ENCODE data around the gene HTT.

The HTT gene

DNA sequence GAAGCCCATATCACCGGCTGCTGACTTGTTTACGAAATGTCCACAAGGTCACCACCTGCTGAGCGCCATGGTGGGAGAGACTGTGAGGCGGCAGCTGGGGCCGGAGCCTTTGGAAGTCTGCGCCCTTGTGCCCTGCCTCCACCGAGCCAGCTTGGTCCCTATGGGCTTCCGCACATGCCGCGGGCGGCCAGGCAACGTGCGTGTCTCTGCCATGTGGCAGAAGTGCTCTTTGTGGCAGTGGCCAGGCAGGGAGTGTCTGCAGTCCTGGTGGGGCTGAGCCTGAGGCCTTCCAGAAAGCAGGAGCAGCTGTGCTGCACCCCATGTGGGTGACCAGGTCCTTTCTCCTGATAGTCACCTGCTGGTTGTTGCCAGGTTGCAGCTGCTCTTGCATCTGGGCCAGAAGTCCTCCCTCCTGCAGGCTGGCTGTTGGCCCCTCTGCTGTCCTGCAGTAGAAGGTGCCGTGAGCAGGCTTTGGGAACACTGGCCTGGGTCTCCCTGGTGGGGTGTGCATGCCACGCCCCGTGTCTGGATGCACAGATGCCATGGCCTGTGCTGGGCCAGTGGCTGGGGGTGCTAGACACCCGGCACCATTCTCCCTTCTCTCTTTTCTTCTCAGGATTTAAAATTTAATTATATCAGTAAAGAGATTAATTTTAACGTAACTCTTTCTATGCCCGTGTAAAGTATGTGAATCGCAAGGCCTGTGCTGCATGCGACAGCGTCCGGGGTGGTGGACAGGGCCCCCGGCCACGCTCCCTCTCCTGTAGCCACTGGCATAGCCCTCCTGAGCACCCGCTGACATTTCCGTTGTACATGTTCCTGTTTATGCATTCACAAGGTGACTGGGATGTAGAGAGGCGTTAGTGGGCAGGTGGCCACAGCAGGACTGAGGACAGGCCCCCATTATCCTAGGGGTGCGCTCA lies 165.8 kb downstream of the HTT start:
- DNase-seq, result no peak

DNA sequence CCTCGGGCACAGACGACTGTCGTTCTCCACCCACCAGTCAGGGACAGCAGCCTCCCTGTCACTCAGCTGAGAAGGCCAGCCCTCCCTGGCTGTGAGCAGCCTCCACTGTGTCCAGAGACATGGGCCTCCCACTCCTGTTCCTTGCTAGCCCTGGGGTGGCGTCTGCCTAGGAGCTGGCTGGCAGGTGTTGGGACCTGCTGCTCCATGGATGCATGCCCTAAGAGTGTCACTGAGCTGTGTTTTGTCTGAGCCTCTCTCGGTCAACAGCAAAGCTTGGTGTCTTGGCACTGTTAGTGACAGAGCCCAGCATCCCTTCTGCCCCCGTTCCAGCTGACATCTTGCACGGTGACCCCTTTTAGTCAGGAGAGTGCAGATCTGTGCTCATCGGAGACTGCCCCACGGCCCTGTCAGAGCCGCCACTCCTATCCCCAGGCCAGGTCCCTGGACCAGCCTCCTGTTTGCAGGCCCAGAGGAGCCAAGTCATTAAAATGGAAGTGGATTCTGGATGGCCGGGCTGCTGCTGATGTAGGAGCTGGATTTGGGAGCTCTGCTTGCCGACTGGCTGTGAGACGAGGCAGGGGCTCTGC lies 166.5 kb downstream of the HTT start:
- no peak for DNase-seq

DNA sequence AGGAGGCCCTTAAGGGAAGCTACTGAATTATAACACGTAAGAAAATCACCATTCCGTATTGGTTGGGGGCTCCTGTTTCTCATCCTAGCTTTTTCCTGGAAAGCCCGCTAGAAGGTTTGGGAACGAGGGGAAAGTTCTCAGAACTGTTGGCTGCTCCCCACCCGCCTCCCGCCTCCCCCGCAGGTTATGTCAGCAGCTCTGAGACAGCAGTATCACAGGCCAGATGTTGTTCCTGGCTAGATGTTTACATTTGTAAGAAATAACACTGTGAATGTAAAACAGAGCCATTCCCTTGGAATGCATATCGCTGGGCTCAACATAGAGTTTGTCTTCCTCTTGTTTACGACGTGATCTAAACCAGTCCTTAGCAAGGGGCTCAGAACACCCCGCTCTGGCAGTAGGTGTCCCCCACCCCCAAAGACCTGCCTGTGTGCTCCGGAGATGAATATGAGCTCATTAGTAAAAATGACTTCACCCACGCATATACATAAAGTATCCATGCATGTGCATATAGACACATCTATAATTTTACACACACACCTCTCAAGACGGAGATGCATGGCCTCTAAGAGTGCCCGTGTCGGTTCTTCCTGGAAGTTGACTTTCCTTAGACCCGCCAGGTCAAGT lies 167.5 kb downstream of the HTT start:
- no peak for DNase-seq

DNA sequence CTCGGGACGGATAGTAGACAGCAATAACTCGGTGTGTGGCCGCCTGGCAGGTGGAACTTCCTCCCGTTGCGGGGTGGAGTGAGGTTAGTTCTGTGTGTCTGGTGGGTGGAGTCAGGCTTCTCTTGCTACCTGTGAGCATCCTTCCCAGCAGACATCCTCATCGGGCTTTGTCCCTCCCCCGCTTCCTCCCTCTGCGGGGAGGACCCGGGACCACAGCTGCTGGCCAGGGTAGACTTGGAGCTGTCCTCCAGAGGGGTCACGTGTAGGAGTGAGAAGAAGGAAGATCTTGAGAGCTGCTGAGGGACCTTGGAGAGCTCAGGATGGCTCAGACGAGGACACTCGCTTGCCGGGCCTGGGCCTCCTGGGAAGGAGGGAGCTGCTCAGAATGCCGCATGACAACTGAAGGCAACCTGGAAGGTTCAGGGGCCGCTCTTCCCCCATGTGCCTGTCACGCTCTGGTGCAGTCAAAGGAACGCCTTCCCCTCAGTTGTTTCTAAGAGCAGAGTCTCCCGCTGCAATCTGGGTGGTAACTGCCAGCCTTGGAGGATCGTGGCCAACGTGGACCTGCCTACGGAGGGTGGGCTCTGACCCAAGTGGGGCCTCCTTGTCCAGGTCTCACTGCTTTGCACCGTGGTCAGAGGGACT lies 168.8 kb downstream of the HTT start:
- no peak for DNase-seq

DNA sequence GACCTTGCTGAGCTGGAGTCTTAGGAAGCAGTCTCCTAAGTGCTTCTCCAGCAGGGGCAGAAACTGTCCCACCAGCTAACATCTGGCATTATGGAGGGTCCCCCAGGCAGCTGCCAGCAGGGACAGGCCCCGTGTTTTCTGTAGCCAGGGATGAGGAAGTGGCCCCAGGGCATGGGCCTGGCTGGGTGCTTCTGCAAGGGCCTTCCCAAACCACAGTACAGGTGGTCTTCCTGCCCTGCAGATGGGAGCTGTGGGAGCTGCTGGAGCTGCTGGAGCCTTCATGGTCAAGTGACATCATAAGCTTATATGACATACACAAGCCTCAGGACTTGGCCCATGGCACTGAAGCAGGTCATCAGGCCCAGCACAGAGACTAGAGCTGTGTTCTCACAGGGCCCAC lies 169.5 kb downstream of the HTT start:
- no peak for DNase-seq

DNA sequence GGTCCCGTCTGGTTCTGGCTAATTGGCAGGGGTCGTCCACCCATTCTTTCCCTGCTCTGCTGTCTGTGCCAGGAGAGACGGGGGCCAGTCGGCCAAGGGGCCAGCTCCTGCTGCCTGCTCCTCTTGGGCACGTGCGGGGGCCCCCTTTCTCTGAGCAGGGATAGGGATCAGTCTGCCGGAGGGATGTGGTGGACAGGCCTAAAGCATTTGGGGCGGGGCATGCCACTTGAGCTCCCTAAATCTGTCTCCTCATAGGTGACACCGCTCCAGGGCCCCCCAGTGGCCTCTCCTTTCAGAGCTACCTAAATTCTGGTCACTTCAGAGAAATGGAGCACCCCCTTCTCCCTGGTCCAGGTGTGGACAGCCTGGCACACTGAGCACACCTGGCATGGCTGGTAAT lies 170.3 kb downstream of the HTT start:
- no peak for DNase-seq

DNA sequence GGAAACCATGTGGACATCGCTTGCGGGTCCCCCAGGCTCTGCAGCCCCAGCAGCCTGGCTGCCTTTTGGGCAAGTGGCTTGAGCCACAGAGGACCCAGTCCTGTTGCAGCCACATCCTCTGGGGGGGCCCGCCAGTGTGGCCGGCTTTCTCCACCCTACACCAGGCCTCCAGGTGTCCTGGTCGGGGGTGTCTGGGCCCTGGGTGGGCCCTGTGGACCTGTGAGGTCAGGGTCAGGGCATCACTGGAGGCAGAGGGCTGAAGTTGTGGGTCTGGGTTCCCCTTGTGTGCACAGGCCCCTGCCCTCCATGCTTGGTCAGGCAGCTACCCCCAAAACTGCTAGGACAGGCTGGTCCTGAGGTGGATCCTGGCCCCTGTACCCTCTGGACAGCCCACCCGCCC lies 171.2 kb downstream of the HTT start:
- DNase-seq, result no peak

DNA sequence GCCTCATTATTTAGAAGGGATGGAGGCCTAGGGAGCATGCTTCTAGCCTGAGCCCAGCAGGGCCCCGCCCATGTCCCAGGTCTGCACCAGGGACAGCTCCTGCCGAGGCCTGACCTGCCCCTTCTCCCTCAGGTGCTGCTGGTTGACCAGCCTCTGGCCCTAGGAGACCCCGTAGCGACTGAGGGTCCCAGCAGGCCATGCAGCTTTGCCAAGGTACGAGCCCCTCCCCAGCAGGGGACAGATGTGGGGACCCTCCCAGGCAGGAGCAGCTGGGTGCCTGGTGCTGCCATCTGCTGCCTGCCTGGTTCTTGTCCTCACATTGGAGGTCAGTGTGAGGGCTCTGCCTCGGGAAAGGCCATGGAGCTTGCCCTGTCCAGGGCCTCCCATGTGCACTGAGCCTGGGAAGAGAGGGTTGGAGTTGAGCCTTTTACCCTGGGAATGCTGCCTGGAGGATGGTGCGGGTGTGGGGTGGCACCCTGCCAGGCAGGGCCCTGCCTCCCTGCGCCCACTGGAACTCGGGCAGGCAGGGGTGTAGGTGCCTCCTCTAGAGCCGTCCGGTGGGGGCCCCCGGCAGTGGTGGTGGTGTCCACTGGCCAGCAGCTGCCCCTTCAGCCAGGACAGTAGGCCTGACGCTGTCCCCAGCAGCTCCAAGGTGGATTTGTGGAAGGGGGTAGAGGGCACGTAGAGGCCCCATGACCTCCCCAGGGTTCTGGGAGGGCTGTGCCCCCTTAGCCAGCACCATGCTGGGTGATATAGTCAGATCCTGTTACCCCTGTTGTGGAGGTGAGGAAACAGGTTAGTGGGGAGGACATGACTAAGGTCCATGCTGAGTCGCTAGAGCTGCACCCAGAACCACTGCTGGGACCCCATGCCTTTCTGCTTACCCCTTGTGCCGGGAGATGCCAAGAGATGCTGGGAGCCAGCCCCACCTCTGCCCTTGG lies 172.2 kb downstream of the HTT start:
- DNase-seq, result no peak

DNA sequence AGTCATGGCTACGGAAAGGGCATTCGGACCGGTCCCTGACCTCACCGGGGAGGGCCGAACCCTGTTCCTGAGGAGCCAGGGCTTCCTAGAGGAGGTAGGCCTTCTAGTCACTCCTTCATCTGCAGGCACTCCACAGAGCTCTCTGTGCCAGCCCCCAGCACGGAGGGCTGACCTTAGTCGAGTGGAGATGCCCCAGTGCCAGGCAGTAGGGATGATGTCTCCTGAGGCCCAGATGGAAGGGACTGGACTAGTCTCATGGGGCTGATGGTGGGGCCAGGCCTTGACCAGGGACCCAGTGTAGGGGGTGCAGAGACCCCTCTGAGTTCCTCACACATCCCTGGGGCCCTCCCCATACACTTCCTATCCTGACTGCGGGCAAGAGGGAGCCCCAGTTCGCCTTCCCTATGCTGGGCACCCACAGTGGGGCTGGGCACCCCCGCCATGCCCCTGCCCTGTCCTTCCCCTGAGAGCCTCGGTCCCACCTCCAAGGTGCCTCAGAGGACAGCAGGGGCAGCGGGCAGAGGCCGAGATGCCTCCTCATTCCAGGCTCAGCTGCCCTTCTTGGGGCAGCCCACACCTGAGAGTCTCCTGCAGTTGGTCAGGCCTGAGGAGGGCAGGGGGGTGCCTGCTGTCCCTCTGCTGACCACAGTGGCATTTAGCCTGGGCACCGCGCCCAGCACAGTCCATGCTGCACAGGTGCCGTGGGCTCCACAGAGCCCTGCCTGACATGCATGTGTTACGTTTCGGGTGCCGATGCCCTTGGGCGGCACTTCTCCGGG lies 173.1 kb downstream of the HTT start:
- no peak for DNase-seq

DNA sequence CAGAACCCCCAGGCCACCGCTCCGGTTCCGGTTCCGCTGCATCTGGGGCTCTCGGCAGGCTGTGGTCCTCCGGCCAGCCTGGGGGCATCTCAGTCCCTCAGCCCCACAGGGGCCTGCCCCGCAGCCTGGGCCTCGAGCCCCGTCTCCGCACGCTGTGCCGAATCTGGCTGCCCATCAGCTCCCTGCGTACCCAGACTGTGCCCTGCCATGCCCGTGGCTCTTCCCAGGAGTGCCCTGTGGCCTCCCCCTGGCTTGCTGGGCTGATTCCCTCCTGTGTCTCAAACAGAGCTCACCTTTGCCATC lies 173.6 kb downstream of the HTT start:
- no peak for DNase-seq

DNA sequence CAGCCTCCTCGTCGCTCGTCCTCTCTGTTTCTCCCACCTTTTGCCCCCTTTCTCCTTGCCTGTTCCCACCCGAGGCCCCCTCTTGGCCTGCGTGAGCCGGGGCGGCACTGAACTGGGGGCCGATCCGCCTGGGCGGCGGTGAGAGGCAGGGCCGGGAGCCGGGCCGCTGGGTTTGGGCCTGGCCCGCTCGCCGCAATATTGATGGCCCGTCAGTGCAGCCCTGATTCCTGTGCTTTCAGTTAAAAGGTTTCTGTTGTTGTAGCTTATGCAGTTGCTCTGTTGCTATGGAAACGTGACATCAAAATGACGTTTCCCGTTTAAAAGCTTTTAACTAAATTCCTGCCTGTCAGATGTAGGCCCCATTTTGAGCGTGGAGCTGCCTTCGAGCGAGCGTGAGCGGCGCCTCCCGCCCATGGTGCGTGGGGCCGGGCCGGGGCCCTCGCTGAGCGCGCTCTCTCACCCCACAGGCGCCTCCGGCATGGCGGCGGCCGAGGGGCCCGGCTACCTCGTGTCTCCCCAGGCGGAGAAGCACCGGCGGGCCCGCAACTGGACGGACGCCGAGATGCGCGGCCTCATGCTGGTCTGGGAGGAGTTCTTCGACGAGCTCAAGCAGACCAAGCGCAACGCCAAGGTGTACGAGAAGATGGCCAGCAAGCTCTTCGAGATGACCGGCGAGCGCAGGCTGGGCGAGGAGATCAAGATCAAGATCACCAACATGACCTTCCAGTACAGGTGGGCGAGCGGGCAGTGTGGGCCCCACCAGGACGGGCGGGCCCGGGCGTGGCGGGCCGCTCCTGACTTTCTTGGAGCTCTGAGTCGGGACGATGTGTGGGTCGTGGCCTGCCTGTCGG lies 174.6 kb downstream of the HTT start, which contains the start of gene MSANTD1:
Gene MSANTD1 (plus strand): TSS at position 349 of the 851 bp plus-strand sequence. CDS start 64 bp downstream, at position 413.
- no peak for DNase-seq

DNA sequence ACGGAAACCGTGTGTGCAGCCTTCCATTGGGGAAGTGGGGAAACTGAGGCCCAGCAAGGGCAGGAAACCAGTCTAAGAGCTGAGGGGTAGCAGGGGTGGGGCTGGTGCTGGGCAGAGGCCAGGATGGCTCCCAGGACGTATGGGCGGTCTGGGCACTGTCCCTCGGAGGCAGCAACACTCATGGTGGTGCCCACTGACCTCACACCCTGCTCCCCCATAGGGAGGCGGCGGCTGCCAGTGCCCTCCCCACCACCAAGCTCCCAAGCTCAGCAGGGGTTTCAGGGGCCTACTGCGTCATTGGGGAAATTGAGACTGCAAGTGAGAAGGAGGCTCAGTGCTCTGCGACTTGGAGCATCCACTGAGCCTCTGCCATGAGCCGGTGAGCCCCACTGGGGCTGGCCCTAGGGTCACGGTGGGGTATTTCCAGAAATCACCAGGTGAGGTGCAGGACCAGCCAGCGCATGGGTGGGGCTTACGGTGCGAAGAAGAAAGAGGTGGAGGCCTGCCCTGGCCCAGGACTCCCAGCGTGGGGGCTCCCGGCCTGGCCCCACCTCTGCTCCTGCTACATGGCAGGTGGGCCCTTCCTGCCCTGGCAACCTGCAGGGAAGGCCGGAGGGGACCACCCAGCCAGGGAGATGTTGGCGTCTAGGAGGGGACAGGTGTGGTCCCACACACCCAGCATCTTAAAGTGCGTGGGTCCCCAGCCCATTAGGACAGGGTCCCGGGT lies 175.4 kb downstream of the HTT start:
- DNase-seq, result no peak

DNA sequence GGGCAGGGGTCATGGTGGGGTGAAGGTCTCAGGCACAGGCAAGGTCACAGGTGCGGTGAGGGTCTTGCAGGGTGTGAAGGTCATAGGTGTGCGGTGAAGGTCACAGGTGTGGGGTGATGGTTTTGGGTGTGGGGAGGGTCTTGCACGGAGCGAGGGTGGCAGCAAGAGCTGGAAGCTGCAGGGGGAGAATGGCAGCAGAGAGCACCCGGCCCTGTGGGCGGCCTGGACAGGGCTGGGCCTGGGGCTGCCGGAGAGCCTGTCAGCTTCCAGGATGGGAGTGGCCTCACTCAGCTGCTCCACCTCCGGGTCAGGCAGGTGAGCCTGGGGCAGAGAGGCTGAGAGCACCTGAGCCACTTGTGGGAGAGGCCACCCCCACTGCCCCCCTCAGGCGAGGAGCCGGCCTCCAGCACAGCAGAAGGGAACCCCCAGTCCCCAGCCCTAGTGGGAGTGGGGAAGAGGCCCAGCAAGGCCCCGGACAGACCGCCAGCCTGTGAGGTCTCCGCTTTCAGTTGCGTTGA lies 176.0 kb downstream of the HTT start:
- no peak for DNase-seq

DNA sequence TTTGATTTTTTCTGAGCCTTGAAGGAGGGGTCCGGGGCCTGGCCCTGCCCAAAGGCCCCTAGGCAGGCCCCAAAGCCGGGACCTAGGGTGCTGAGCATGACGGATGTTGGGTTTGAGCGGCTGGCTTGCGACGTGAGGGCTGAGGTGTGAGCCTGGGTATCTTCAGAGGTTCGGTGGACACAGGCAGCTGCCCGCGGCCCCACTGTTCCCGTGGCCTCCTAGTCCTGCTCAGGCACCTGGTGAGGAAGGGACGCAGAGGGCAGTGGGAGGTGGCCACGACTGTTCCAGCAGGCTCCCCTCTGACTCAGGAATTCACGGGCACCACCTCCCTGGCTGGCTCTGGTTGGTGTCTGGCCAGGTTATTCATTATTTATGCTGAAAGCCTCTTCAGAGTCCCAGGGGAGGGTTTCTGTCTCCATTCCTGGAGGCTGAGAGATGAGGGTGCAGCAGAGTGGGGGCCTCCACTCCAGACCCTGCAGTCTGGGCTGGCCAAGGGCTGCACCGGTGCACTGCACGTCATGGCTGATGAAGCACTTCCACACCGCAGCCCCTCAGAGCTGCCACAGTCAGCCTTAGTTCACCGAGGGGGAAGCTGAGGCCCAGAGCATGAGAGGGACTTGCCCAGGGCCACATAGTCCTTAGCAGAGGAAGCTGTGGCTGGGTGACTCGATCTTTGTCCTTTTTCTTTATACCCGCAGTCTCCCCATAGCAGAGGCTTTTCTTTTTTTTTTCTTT lies 176.6 kb downstream of the HTT start:
- DNase-seq, result no peak

DNA sequence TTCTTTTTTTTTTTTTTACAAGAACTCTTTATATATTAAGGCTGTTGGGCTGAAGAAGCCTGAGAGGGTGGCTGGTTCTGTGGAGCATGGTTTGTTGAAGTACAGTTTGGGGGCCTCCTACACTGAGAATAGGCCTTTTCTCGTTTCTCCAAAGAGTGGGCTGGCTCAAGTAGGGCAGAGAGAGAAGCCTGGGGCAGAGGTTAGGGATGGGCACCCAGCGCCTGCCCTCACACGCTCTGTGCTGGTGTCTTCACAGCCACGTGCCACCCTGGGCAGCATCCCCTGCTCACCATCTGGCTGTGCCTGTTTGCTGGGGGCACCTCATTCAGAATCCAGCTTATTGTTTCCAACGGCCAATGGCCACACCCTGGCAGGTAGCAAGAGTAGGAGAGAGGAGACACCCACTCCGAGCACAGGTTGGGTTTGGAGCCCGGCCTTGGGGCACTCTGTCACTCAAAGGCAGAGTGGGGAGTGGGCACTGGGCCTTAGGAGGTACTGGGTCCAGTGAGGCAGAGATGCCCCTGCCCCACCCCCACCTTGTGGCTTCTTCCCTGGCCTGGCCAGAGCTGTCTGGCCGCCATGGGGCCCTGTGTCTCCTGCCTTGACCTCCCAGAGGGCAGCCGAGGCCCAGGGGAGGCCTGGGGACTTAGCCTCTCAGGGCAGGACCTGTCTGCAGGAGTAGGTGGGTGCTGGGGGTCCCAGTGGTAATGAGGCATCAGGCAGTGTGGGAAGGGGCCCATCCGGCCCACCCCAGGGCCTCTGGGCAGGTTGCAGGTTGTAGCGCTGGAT lies 177.4 kb downstream of the HTT start:
- DNase-seq, result no peak

DNA sequence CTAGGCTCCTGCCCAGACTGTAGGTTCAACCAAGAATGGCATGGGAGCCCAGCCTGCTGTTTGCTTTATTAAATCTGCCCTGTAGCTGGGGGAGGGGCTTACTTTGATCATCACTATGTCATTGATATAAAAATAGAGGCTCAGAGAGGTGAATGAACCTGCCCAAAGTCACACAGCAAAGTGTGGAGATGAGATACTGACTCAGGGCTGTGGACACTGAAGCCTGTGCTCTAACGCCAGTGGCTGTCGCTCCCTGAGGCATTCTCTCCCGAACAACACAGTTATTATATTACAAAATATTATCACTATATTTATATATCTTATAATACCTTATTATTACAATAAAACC lies 178.0 kb downstream of the HTT start:
- DNase-seq, result no peak

DNA sequence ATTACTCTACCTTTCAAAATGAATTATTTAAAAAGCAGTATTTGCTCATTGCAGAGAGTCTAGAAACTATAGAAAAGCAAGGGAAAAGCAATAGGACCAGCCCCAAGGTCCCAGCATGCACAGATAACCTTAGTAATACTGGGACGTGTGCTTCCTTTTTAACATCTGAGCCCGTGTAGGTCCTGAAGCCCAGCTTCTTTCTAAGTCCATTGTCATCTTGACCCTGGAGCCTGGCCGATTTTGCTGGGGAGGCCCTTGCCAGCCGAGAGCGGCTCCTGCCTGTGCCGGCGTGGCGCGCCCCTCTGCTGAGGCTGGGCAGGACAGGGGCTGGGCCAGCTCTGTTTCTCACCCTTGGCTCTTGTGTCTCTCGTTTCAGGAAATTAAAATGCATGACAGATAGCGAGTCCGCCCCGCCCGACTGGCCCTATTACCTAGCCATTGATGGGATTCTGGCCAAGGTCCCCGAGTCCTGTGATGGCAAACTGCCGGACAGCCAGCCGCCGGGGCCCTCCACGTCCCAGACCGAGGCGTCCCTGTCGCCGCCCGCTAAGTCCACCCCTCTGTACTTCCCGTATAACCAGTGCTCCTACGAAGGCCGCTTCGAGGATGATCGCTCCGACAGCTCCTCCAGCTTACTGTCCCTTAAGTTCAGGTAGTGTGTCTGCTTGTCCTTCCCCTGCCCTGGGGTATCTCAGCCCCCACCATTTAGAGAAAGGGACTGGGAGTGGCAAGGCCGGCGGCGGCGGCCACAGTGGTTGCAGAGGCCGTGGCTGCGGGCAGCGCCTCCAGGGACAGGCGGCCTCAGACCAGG lies 178.6 kb downstream of the HTT start:
- DNase-seq, result no peak
